HG03520 (cell line): ENCODE data around the gene PIERCE2.
"Not testable (repeated sequence)": the region's sequence is repeated elsewhere in the genome, so short reads cannot be mapped to it uniquely, and the experiment has no call there.

ENCODE experiments used
- ATAC-seq: cut with Tn5 transposase; IDR thresholded peaks from one replicate; pipeline ENCODE4 v1.9.1; 2021; ENCODE audit warnings: mild to moderate bottlenecking, moderate library complexity; ENCODE audit not compliant: unreplicated experiment

The PIERCE2 gene

GRCh38 chr15:55408012-55408928, at the start of gene PIERCE2, which contains the start of gene CCPG1:
TSS of gene PIERCE2 (plus strand) at chr15:55408495. CDS start at chr15:55408769, 274 bp downstream.
TSS of gene CCPG1 (minus strand) at chr15:55408359. CDS start at chr15:55389424, 18,935 bp downstream.
- ATAC-seq = peak; percentile 93

DNA sequence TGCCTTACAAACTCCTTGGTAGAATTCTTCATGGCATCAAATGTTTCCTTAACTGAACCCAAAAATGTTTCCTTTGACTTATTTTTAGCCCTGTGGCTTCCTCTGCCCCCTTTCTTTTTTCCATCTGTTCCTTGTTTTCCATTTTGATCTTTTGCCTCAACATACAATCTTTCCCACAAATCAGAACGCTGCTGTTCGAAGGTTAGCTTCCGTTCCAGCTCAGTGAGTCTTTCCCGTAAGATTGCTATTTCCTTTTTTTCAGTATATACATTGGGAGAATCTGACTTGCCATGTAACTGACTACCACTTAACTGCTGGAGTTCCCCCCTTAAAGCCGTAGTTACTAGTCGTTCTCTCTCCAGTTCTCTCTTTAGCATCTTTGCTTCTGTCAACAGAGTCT, 48.0 kb upstream of the PIERCE2 start:
- no peak for ATAC-seq

GRCh38 chr15:55361048-55361447, 47.2 kb upstream of the PIERCE2 start:
- ATAC-seq = no peak

DNA sequence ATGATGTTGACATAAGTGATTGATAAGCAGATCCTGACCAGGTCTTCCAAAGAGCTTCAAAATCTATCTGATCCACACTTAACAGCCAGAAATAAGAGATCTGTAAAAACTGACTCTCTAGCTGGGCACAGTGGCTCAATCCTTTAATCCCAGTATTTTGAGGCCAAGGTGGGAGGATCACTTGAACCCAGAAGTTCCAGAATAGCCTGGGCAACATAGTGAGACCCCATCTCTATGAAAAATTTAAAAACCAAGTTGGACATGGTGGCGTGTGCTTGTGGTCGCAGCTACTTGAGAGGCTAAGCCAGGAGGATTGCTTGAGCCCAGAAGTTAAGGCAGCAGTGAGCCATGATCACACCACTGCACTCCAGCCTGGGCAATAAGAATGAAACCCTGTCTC, 45.7 kb upstream of the PIERCE2 start:
- ATAC-seq = no peak

DNA sequence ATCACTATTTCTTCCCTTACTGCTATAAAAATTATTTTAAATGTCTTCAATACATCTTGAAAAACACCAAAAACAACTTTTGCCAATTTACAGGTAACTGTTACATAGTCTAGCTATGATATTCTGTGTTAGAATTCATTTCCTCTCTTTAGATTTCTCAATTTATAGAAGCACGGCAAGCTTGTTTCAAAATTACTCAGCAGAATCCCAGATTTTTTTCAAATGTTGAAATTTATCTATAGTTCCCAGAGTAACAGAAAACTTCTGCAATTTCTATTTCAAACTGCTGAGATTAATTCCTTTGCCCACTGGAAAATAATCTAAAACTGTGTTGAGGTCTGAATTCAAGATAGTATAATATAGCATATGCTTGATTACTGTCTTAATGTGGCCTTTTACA, 41.3 kb upstream of the PIERCE2 start:
- no peak for ATAC-seq

DNA sequence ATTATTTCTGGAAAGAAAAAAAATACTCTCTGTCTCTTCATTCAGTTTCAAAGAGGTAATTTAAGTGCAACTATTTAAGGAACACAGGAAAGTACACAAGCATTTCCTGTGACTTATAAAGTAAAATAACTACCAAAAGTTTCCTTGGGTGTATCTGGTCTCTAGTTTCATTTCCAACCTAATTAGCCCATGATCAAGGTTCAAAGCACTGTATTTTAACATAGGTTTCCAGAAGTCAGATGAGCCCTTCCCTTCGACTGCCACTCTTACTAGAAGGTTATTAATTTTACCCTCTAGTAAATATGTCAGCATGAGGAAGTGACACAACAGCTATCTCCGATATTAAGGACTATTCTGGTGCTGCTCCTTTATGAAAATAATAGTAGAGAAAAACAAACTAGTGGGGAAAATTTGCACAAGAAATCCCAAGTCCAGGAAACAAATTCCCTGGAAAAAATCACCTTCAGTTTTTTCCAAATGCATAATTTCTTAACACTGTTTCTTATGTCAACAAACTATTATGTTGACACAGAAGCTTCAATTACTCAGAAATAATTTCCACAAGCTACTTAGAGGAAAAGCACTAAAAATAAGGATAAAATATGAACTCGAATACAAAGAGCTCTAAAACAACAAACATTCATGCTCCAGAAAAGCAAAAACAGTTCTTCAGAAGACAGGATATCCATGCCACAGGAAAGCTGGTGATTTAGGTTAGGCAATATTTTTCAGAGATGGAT, 35.4 kb upstream of the PIERCE2 start:
- no peak for ATAC-seq

- ATAC-seq = no peak
Observed at GRCh38 chr15:55379095-55379494, 29.2 kb upstream of the PIERCE2 start.

DNA sequence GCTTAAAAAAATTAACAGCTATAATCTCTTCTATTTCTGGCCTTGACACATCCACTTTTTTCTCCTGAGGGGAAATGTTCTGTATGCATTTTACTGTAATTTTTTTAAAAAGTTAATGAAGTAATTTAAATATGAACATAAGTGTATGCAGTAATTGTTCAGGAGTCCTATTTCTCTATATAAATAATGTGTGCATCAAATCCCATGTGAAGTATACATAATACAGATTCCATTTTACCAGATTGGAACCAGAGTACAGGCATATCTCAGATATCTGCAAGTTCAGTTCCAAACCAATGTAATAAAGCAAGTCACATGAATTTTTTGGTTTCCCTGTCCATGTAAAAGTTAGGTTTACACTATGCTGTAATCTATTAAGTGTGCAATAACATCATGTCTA, 26.7 kb upstream of the PIERCE2 start:
- no peak for ATAC-seq

GRCh38 chr15:55383687-55384086, 24.6 kb upstream of the PIERCE2 start:
- no peak for ATAC-seq

DNA sequence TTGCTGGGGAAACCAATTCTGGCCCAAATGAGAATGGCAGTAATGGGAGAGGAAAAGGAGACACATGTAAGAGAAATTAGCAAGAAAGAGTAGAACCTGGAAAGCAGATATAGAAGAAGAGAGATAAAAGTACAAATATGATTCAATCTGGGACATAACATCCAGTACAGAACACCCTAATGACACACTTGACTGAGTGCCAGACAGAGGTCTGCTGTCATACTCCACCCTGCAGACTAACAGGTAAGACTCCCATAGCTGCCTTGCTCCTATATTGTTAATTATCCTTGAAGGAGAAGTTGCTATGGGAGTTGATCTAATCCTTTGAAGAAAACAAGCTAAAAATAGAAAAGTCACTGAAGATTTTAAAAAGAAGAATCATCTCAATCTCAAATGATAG, 21.3 kb upstream of the PIERCE2 start:
- no peak for ATAC-seq

- ATAC-seq = no peak
Observed at GRCh38 chr15:55389264-55389607, 19.1 kb upstream of the PIERCE2 start.

DNA sequence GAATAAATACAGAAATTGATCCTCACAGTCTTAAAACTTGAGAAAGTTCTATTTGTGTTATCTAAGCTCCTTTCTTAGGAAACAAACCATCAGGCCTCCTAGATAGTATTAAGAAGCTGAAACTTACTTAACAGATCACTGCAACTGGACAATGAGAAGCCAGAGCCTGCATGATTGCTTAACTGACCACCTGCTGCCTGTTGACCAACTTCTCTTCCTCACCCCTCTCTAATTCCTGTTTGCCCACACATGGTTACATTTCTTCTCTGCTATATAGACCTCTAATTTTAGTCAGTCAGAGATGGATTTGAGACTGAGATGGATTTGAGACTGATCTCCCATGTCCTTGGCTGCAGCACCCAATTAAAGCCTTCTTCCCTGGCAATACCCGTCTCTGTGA, 13.6 kb upstream of the PIERCE2 start:
- no peak for ATAC-seq

- ATAC-seq = no peak
Observed at GRCh38 chr15:55398243-55398642, 10.1 kb upstream of the PIERCE2 start.

DNA sequence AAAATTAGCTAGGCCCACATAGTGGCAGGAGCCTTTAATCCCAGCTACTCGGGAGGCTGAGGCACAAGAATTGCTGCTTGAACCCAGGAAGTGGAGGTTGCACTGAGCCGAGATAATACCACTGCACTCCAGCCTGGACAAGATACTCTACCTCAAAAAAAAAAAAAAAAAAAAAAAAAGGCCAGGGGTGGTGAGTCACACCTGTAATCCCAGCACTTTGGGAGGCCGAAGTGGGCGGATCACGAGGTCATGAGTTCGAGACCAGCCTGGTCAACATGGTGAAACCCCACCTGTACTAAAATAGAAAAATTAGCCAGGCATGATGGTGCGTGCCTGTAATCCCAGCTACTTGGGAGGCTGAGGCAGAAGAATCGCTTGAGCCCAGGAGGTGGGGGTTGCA, 8.2 kb upstream of the PIERCE2 start:
- ATAC-seq = not testable (repeated sequence)

GRCh38 chr15:55401786-55402246, 6.5 kb upstream of the PIERCE2 start:
- ATAC-seq = no peak

- peak; percentile 49 for ATAC-seq
Observed at GRCh38 chr15:55402707-55403106, 5.6 kb upstream of the PIERCE2 start.

GRCh38 chr15:55403531-55403930, 4.8 kb upstream of the PIERCE2 start:
- ATAC-seq = no peak

GRCh38 chr15:55407498-55408011, 740 bp upstream of the PIERCE2 start:
- ATAC-seq = no peak

DNA sequence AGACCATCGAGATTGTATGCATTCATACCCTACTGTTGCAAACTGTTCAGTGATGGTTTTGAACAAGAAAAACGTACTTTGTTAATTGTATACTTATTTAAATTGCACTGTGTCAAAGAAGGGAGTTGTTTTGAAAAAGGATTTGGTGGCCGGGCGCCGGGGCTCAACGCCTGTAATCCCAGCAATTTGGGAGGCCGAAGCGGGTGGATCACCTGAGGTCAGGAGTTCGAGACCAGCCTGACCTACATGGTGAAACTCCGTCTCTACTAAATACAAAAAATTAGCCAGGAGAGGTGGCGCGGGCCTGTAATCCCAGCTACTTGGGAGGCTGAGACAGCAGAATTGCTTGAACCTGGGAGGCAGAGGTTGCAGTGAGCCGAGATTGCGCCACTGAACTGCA, 681 bp downstream of the PIERCE2 start:
- not testable (repeated sequence) for ATAC-seq

DNA sequence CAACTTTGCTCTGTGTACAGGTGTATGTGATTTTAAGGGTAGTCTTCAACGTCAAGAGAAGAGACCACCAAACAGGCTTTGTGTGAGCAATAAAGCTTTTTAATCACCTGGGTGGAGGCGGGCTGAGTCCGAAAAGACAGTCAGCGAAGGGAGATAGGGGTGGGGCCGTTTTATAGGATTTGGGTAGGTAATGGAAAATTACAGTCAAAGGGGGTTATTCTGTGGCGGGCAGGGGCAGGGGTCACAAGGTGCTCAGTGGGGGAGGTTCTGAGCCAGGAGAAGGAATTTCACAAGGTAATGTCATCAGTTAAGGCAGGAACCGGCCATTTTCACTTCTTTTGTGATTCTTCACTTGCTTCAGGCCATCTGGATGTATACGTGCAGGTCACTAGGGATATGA, 9.4 kb downstream of the PIERCE2 start:
- not testable (repeated sequence) for ATAC-seq

GRCh38 chr15:55420171-55420866, 12.0 kb downstream of the PIERCE2 start:
- ATAC-seq = no peak
